ENCODE data around the gene SLC30A2. TPM values are rescaled to one million over a fixed set of nuclear protein-coding genes. Genes with fewer than 3 reads are reported as not detected.

The SLC30A2 gene
- total RNA-seq, 1 experiment from 2014 or later: 0.35 TPM

DNA sequence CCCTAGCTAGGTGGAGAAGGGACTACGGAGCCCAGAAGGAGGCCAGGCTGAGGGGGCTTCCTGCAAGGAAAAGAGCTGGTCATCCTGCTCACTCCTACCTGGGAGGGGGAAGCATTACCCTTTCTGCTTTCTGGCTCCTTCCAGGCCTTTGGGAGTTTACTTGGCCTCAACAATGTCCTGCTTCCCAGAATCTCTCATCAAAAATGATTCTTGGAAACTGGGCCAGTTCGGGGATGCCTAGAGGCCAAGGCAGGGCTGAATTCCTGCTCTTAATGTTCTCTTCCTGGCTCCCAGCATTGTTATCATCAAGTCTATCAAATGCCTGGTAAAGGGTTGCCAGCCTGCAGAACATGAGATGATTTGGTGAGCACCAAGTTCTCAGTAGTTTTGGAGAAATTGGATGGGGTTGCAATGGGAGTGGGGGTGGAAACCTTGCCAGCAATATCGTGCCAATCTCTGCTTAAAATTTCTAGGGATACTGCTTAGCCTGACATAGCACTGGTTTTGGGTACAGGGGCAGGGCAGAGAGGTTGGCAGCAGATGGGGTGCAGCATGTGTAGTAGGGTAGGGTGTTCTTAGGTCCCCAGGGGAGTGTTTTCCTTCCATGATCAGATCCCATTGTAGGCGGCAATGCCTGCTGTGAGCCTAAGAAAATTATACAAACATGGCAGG, 40.3 kb downstream of the SLC30A2 start:
- H4K91ac ChIP-seq (ENCODE audit: insufficient read length, low read depth, low read length): no peak overlapping the region
- no peaks in the 10 kb centered on the region; the same call in 1 of the 2 replicates for H3K4me1 ChIP-seq (ENCODE audit: insufficient read depth, low read length)
- no peak for TF ChIP-seq CTCF (conservative IDR thresholded peaks at IDR 0.05)
- H3K4me2 ChIP-seq (ENCODE audit: insufficient read depth, insufficient read length, low read length): no peak overlapping the region
- H3K4me3 Mint-ChIP-seq: no peak overlapping the region
- no peak overlapping the region for H2AFZ ChIP-seq (ENCODE audit: low read length)
- no peak overlapping the region for H3K14ac ChIP-seq (ENCODE audit: insufficient read depth, low read length)
- H3K9me3 Mint-ChIP-seq: no peaks in the 10 kb centered on the region
- no peaks in the 10 kb centered on the region for H4K20me1 ChIP-seq (ENCODE audit: control insufficient read depth, insufficient read depth, insufficient read length)
- no peak overlapping the region for H3K9ac ChIP-seq (ENCODE audit: extremely low read depth, insufficient read length, low read length)
- WGBS (ENCODE audit: extremely low coverage, insufficient read length, low lambda C conversion rate): no CpG with 5 or more reads among the region's 4 CpGs
- no peak for DNase-seq
- H2AK5ac ChIP-seq (ENCODE audit: insufficient read length, low read length): no peak overlapping the region
- H3T11ph ChIP-seq (ENCODE audit: low read length): no peak overlapping the region
- no peak overlapping the region for H2BK15ac ChIP-seq (ENCODE audit: low read depth, low read length)
- no peak overlapping the region for H4K8ac ChIP-seq (replicated peaks; ENCODE audit: insufficient read length, low read depth, low read length)
- H2BK120ac ChIP-seq (ENCODE audit: low read depth, low read length, poor library complexity, severe bottlenecking): no peak overlapping the region
- H3K27ac Mint-ChIP-seq: no peak overlapping the region
- H3K4ac ChIP-seq (ENCODE audit: low read depth, low read length): no peak overlapping the region
- no peak overlapping the region for H3K18ac ChIP-seq (ENCODE audit: insufficient read length, low read depth, low read length)
- no peak overlapping the region for H3K27ac ChIP-seq (ENCODE audit: insufficient read length, low read depth, low read length)
- H4K5ac ChIP-seq (ENCODE audit: insufficient read length, low read depth, low read length): no peak overlapping the region
- no peak overlapping the region for H3K23ac ChIP-seq (ENCODE audit: insufficient read length, low read depth, low read length)
- H2BK12ac ChIP-seq (ENCODE audit: insufficient read length, low read depth, low read length): no peak overlapping the region
- H2BK20ac ChIP-seq (ENCODE audit: low read depth, low read length, poor library complexity, severe bottlenecking): no peak overlapping the region
- peaks cover 6% of the 10 kb centered on the region for H3K27me3 Mint-ChIP-seq (ENCODE audit: low read depth)
- no peak overlapping the region for H3K56ac ChIP-seq (ENCODE audit: insufficient read length, low read depth, low read length)
- no peaks in the 10 kb centered on the region for H3K23me2 ChIP-seq (ENCODE audit: insufficient read length, low read depth, low read length, poor library complexity, severe bottlenecking)
- H3K79me2 ChIP-seq (ENCODE audit: insufficient read depth, low read length): no peaks in the 10 kb centered on the region
- no peaks in the 10 kb centered on the region for H3K9me3 ChIP-seq (ENCODE audit: control insufficient read depth, low read depth, low read length)
- H3K27me3 ChIP-seq (ENCODE audit: insufficient read depth, low read length): no peaks in the 10 kb centered on the region
- no peak overlapping the region for H2BK5ac ChIP-seq (ENCODE audit: insufficient read length, low read length)
- no peaks in the 10 kb centered on the region for H3K36me3 Mint-ChIP-seq (ENCODE audit: insufficient read depth in 1 of 3, low read depth in 3 of 3)
- peaks cover 9 to 13% of the 10 kb centered on the region in 2 experiments for H3K4me1 Mint-ChIP-seq
- no peaks in the 10 kb centered on the region for H3K79me1 ChIP-seq (ENCODE audit: insufficient read depth, low read depth, low read length, poor library complexity, severe bottlenecking)
